IPS DF 19.7 (cell line): ENCODE data around the gene ZMIZ1.

ENCODE experiments used
- DNase-seq: peaks from one replicate; pipeline ENCODE4 v3.0.0-alpha.2; 2013; ENCODE audit warnings: low read depth, low spot score

ZMIZ1 gene

GRCh38 chr10:79096514-79096913 lies 27.7 kb downstream of the ZMIZ1 start:
- DNase-seq, result no peak

- no peak for DNase-seq
These were observed 28.5 kb downstream of the ZMIZ1 start for GRCh38 chr10:79097021-79097872.

- DNase-seq, result no peak
These were observed 29.3 kb downstream of the ZMIZ1 start for GRCh38 chr10:79098061-79098460.

- DNase-seq, result no peak
These were observed 29.8 kb downstream of the ZMIZ1 start for GRCh38 chr10:79098596-79099015.

DNA sequence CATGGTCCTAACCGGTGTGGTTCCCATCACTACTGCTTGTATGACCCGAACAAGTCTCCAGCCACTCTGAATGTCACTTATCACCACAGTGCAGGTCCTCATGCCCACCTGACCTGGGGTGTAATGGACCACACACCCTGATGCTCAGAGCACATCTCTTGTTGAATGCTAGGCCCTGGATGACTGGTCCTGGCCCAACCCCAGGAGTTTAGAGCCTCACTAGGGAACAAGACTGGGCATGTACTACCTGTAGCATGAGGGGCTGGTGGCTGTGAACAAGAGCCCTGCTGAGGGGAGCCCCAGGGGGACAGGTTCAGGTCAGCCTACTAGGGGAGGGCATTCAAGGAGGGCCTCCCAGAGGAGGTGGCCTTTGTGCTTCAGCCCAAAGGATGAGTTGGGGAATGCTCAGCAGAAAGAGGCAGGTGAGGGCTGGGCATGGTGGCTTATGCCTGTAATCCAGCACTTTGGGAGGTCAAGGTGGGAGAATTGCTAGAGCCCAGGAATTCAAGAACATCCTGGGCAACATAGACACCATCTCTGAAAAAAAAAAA lies 31.2 kb downstream of the ZMIZ1 start:
- no peak for DNase-seq

DNA sequence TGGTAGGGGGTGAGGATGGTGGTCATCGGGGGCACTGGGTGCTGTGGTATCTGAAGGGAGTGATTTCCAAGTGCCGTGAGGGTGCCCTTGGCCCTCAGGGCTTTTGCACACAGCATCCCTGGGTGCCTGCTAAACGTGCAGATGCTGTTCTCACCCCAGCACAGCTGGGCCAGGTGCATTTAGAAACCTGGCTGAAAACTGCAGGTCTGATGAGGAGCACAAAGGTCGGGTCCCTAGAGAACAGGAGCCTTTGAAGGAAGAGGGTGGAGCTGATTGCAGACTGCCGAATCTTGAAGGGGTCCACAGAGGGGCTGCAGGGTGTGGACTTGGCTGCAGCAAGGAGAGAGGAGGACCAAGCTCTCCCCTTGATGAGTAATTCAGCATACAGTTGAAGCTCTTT lies 32.0 kb downstream of the ZMIZ1 start:
- no peak for DNase-seq

- no peak for DNase-seq
These were observed 33.1 kb downstream of the ZMIZ1 start for GRCh38 chr10:79101560-79102497.

- no peak for DNase-seq
These were observed 33.7 kb downstream of the ZMIZ1 start for GRCh38 chr10:79102498-79102874.

DNA sequence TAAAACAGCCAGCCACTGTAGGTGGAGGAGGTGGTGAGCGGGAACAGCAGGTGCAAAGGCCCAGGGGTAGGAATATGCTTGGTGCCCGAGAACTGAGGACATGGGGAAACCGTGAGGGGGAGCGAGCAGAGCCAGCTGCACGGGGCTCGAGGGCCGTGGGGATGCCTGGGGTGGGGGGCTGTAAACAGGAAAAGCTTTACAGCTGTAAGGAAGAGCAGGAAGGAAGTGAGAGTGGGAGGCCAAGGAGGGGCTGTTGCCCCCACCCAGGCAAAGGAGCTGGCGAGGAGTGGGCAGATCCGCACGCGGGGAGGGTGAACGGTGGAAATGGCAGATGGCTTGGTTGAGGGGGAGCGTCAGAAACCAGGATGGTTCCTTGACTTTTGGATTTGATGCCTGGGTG lies 34.4 kb downstream of the ZMIZ1 start:
- no peak for DNase-seq

GRCh38 chr10:79103585-79103984 lies 34.8 kb downstream of the ZMIZ1 start:
- no peak for DNase-seq

DNA sequence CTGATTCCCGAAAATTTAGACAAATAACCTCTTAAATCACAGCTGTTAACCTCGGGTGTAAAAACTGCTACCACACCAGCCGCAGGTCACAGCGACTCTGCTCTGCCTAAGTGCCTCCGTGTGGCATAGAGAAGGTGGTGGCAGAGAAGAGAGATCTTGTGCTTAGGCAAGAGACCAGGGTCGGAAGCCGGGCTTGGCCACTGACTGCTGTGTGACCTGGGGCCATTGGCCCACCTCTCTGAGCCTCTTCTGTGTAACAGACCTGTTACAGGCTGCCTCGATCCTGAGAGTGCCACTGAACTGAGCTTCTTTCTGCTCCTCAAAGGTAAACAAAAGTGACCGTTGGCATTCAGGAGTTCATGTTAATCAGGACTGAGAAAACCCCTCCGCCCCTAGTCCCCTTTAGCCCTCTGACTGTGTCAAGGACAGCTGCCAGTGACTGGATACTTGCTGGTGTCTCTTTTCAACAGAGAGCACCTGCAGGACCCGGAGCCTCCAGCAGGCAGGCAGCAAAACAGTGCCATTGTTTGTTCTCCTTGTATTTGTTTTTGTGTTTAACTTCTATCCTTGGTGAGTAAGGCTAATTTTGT lies 36.5 kb downstream of the ZMIZ1 start:
- no peak for DNase-seq

DNA sequence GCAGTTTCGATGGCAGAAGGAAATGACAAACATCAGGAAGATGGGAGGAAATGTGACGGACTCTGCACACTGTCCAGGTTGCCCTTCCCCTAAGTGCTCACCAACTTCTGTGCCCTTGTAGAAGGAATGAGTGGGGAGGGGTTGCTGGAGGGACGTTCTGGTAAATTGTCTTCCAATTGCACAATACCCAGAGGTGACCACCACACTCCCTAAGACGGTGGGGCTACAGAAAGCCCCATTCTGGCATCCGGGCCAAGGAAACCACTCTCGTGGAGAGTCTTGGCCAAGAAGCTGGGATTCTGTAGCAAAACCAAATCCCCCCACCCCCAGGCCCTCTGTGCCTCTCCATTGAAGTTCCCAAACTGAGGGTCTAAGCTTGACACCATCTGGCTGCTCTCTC lies 37.1 kb downstream of the ZMIZ1 start:
- no peak for DNase-seq

DNA sequence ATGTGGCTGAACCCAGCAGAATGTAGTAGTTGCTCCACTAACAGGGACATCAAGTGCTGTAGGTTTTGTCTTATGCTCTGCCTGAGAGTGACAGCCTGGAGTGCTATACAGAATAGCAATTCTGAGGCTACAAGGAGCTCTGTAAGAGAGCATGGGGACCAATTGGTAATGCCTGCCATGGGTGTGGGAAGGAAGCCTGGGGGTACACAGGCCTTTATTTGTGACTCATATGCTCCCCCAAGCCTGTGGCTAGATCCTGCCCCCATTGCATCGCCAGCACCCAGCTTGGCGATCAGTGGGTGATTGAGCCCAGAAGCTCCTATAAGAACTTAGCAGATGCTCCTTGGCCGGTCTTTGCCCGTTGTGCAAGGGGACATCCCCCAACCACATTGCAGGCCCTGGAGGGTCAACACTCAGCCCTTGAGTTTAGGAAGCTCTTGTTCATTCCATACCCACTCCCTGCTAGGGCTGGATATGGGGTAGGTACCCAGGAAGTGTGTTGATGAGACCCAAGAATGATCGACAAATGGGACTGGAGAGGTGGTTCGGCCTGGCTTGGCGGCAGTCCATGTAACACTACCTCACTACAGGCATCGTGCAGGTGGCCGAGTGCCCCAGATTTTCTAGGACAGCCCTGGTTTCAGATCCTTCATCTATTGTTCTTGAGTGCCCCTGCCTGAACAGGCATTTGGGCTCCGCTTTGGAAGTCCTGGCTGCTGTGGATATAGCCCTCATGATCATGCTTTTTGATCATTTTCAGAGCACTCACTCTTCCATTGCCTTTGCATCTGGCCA lies 37.7 kb downstream of the ZMIZ1 start:
- DNase-seq, result no peak

GRCh38 chr10:79107736-79108264 lies 39.0 kb downstream of the ZMIZ1 start:
- no peak for DNase-seq

GRCh38 chr10:79108728-79109127 lies 40.0 kb downstream of the ZMIZ1 start:
- DNase-seq, result no peak

- DNase-seq, result no peak
These were observed 42.7 kb downstream of the ZMIZ1 start for GRCh38 chr10:79111427-79111826.

DNA sequence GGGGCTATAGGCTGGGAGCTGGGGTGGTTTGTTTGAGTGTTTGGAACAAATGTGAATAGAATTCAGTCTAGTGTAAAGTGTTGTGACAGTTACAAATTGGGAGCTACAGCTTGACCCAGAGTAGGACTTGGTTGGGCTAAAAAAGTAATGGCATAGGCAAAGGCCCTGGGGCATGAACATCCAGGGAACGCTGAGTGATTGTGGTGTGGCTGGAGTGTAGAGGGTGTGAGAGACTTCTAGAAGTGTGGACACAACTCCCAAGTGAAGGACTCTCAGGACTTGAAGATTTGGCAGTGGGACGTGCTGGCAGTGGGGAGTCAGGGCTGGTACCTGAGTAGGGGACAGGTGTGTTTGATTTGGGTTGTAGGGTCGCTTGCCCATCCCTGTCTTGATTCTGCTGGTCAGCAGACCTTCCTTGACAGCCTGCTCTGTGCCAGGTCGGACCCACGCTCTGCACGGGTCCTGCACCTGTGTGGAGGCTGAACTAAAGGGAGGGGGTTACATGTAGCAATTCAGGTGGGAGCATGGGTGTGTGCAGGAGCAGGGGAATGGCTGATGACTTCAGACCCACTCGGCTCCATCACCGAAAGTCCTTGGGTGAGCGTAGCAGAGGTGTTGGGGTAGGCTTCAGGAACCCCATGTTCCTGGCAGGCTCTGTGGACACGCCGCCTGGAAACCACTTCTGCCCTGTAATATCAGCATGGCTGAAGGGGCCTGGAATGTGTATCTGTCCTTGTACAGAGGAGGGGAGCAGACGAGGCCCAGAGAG lies 43.3 kb downstream of the ZMIZ1 start:
- no peak for DNase-seq

DNA sequence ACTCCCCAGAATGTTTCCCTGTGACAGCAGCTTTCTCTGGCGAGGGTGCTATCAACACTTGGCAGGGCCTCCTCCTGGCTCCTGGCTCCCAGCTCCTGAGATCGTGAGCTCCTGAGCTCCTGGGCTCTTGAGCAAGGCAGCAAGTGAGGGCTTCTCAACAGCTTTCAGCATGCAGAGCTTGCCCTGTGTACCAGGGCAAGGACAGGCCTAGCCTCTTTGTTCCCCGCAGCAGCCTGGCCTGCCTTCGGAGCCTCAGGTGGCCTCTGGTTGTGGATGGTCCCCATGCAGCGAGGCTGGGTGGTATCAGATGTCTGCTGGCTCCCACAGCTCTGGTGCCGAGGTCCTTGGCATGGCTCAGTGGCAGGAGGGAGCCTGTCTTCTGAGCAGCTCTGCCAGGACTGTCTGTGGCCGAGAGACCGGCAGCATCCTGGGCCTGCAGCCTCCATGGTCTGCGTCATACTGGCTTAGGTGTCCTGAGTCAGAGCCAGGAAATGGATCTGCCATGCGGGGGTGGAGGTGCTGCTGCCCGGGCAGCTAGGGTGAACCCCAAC lies 44.2 kb downstream of the ZMIZ1 start:
- DNase-seq, result no peak

DNA sequence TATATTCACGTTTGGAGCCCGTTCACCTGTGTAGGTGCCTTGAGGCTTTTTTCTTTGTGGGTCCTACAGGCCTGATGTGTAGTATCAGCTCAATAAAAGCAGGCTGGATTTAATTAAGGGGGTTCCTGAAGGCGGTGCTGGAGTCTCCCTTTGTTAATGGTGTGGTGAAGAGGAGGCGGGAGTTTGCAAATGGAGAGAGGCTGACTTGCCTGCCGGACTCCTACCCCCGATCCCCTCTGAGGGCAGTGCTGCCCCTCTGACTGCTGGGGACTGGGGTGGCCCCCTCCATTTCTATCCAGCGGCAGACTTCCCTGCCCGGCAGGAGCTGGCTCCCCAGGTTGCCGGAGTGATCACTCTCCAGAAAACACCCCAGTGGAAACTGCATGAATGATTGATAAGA lies 45.1 kb downstream of the ZMIZ1 start:
- DNase-seq, result no peak

- no peak for DNase-seq
These were observed 46.5 kb downstream of the ZMIZ1 start for GRCh38 chr10:79115302-79115701.
